BLaER1 treated with 17β-estradiol and CSF1 and Interleukin-3, amounts not matched to agents 10 nM and 100 nM (cell line): Measurements from ENCODE around the gene PNLIPRP1.

Source experiments
- H3K27ac ChIP-seq, 11 experiments: shearing (Covaris generic); formaldehyde crosslinking; 2 replicates each; pipeline ENCODE4 v1.8.1; 2022
- H3K27me3 ChIP-seq, 11 experiments: shearing (Covaris generic); formaldehyde crosslinking; 2 replicates each; pipeline ENCODE4 v1.8.1; 2022
- H3K36me3 ChIP-seq, 11 experiments: shearing (Covaris generic); formaldehyde crosslinking; 2 replicates each; pipeline ENCODE4 v1.8.1; 2022
- H3K4me1 ChIP-seq, 10 experiments: shearing (Covaris generic); formaldehyde crosslinking; 2 replicates each; pipeline ENCODE4 v1.8.1; 2022
- H3K4me2 ChIP-seq, 11 experiments: shearing (Covaris generic); formaldehyde crosslinking; 2 replicates each; pipeline ENCODE4 v1.8.1; 2022
- H3K4me3 ChIP-seq, 10 experiments: shearing (Covaris generic); formaldehyde crosslinking; 2 replicates each; pipeline ENCODE4 v1.8.1; 2022
- H3K9ac ChIP-seq, 11 experiments: shearing (Covaris generic); formaldehyde crosslinking; 2 replicates each; pipeline ENCODE4 v1.8.1; 2022
- H3K9me3 ChIP-seq, 11 experiments: shearing (Covaris generic); formaldehyde crosslinking; replicated peaks in 1 of 11; 2 replicates each; pipeline ENCODE4 v1.8.1; 2022
- H4K20me1 ChIP-seq, 11 experiments: shearing (Covaris generic); formaldehyde crosslinking; 2 replicates each; pipeline ENCODE4 v1.8.1; 2022
- Cebpa-rat ChIP-seq, 11 experiments: shearing (Covaris generic); IDR thresholded peaks; 2 replicates each; pipeline ENCODE4 v1.8.1; 2022

The PNLIPRP1 gene

DNA sequence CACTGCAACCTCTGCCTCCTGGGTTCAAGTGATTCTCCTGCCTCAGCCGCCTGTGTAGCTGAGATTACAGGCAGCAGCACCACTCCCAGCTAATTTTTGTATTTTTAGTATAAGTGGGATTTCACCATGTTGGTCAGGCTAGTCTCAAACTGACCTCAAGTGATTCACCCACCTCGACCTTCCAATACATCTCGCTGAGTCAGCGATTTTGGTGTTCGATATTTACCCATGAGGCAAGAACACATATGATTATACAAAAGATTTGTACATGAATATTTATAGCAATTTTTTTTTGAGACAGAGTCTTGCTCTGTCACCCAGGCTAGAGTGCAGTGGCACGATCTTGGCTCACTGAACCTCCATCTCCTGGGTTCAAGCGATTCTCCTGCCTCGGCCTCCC lies 25.2 kb upstream of the PNLIPRP1 start:
- Histone ChIP-seq H3K4me1 (no peaks in the 10 kb centered on the region), H3K27ac (no peak overlapping the region), H4K20me1 (no peaks in the 10 kb centered on the region), H3K4me2 (no peak overlapping the region), H3K27me3 (no peaks in the 10 kb centered on the region), H3K9ac (no peak overlapping the region), H3K9me3 (no peaks in the 10 kb centered on the region), H3K4me3 (no peak overlapping the region), H3K36me3 (no peaks in the 10 kb centered on the region)
- TF ChIP-seq Cebpa-rat (IDR thresholded peaks at IDR 0.05), result no peak

DNA sequence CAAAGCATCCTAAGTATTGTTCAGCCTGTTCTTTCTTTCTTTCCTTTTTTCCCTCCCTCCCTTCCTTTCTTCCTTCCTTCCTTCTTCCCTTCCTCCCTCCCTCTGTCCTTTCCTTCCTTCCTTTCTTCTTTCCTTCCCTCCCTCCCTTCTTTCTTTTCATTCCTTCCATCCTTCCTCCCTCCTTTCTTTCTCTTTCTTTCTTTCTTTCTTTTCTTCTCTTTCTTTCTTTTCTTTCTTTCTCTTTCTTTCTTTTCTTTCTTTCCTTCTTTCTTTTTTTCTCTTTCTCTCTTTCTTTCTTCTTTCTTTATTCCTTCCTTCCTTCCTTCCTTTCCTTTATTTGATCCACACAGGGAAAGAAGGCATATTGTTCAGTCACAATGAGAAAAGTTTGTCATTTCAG lies 23.8 kb upstream of the PNLIPRP1 start:
- Histone ChIP-seq H3K4me2 (no peak overlapping the region), H3K4me3 (no peak overlapping the region), H4K20me1 (no peaks in the 10 kb centered on the region), H3K27me3 (no peaks in the 10 kb centered on the region), H3K27ac (no peak overlapping the region), H3K9ac (no peak overlapping the region), H3K36me3 (no peaks in the 10 kb centered on the region), H3K4me1 (no peaks in the 10 kb centered on the region), H3K9me3 (no peaks in the 10 kb centered on the region)
- no peak for TF ChIP-seq Cebpa-rat (IDR thresholded peaks at IDR 0.05)

- Histone ChIP-seq H3K27ac (no peak overlapping the region), H4K20me1 (no peaks in the 10 kb centered on the region), H3K4me2 (no peak overlapping the region), H3K9ac (no peak overlapping the region), H3K27me3 (no peaks in the 10 kb centered on the region), H3K9me3 (no peaks in the 10 kb centered on the region), H3K36me3 (no peaks in the 10 kb centered on the region), H3K4me1 (no peaks in the 10 kb centered on the region), H3K4me3 (no peak overlapping the region)
- peak in 2 of 11 experiments; percentile 16 to 55; a peak in 1 of 22 replicates for TF ChIP-seq Cebpa-rat (IDR thresholded peaks at IDR 0.05)
These were observed 23.4 kb upstream of the PNLIPRP1 start for GRCh38 chr10:116567335-116567734.

DNA sequence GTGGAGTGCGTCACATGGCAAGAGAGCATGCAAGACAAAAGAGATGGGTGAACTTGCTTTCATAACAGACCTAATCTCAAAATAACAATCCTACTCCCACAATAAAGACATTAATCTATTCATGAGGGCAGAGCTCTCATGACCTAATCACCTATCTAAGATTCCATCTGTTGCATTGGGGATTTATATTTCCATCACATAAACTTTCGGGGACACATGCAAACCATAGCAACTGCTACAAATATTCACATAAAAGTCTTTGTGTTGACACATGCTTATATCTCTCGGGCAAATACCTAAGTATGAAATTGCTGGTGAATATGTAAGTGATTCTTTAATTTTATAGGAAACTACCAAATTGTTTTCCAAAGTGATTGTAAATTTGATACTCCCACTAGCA lies 16.0 kb upstream of the PNLIPRP1 start:
- H3K9ac ChIP-seq, result no peak overlapping the region
- H3K36me3 ChIP-seq, result no peaks in the 10 kb centered on the region
- no peak overlapping the region for H3K4me2 ChIP-seq
- H3K4me1 ChIP-seq, result no peaks in the 10 kb centered on the region
- H3K9me3 ChIP-seq, result no peaks in the 10 kb centered on the region
- no peaks in the 10 kb centered on the region for H4K20me1 ChIP-seq
- H3K4me3 ChIP-seq, result no peak overlapping the region
- no peaks in the 10 kb centered on the region for H3K27me3 ChIP-seq
- TF ChIP-seq Cebpa-rat (IDR thresholded peaks at IDR 0.05), result no peak
- H3K27ac ChIP-seq, result no peak overlapping the region

GRCh38 chr10:116587878-116588591 lies 2.7 kb upstream of the PNLIPRP1 start:
- H3K36me3 ChIP-seq, result no peaks in the 10 kb centered on the region
- no peaks in the 10 kb centered on the region for H4K20me1 ChIP-seq
- peaks cover 0 to 4% (median 0%) of the 10 kb centered on the region in 11 experiments; a peak in 1 of 22 replicates for H3K9me3 ChIP-seq
- no peak for TF ChIP-seq Cebpa-rat (IDR thresholded peaks at IDR 0.05)
- H3K4me1 ChIP-seq, result no peaks in the 10 kb centered on the region
- H3K27ac ChIP-seq, result no peak overlapping the region
- no peak overlapping the region for H3K4me2 ChIP-seq
- H3K27me3 ChIP-seq, result no peaks in the 10 kb centered on the region
- H3K9ac ChIP-seq, result no peak overlapping the region
- no peak overlapping the region for H3K4me3 ChIP-seq

GRCh38 chr10:116588995-116589394 lies 1.8 kb upstream of the PNLIPRP1 start:
- no peak overlapping the region for H3K27ac ChIP-seq
- TF ChIP-seq Cebpa-rat (IDR thresholded peaks at IDR 0.05), result no peak
- no peaks in the 10 kb centered on the region for H4K20me1 ChIP-seq

DNA sequence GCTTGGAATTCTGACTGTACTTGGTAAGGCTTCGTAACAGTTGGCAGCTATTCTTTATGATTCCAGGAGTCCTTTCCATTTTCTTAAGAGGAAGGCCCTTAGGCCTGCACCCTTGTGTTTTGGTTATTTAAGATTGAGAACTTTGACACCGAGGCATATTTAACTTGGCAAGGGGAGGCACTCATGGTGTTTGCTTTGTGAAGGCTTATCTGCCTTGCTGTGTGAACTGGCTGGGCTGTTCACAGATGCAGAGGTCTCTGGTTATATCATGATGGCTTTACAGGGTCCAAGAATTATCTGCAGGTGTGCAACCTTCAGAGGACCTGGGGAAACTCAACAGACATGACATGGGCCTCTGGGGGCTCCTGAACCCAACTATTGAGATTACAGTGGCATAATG lies 833 bp upstream of the PNLIPRP1 start:
- Histone ChIP-seq H3K4me1 (no peaks in the 10 kb centered on the region), H3K4me3 (no peak overlapping the region), H4K20me1 (no peaks in the 10 kb centered on the region), H3K27me3 (no peaks in the 10 kb centered on the region), H3K9me3 (peaks cover 0 to 4% (median 0%) of the 10 kb centered on the region in 11 experiments; a peak in 1 of 22 replicates), H3K36me3 (no peaks in the 10 kb centered on the region), H3K27ac (no peak overlapping the region), H3K9ac (no peak overlapping the region), H3K4me2 (no peak overlapping the region)
- no peak for TF ChIP-seq Cebpa-rat (IDR thresholded peaks at IDR 0.05)

More at GRCh38 chr10:116588995-116589394, 1.8 kb upstream of the PNLIPRP1 start:
- H3K27me3 ChIP-seq, result no peaks in the 10 kb centered on the region
- no peaks in the 10 kb centered on the region for H3K36me3 ChIP-seq
- no peaks in the 10 kb centered on the region for H3K4me1 ChIP-seq
- peaks cover 0 to 4% (median 0%) of the 10 kb centered on the region in 11 experiments; a peak in 1 of 22 replicates for H3K9me3 ChIP-seq
- no peak overlapping the region for H3K4me2 ChIP-seq
- no peak overlapping the region for H3K4me3 ChIP-seq
- no peak overlapping the region for H3K9ac ChIP-seq

- no peaks in the 10 kb centered on the region for H3K36me3 ChIP-seq
- no peak overlapping the region for H3K27ac ChIP-seq
- no peaks in the 10 kb centered on the region for H4K20me1 ChIP-seq
- TF ChIP-seq Cebpa-rat (IDR thresholded peaks at IDR 0.05), result no peak
- H3K4me3 ChIP-seq, result no peak overlapping the region
- H3K27me3 ChIP-seq, result no peaks in the 10 kb centered on the region
- H3K4me1 ChIP-seq, result peaks cover 0 to 1% (median 0%) of the 10 kb centered on the region in 10 experiments; a peak in 1 of 20 replicates
- H3K9me3 ChIP-seq, result peaks cover 0 to 4% (median 0%) of the 10 kb centered on the region in 11 experiments; a peak in 1 of 22 replicates
- no peak overlapping the region for H3K9ac ChIP-seq
- no peak overlapping the region for H3K4me2 ChIP-seq
These were observed 2.5 kb downstream of the PNLIPRP1 start for GRCh38 chr10:116593139-116593740.

DNA sequence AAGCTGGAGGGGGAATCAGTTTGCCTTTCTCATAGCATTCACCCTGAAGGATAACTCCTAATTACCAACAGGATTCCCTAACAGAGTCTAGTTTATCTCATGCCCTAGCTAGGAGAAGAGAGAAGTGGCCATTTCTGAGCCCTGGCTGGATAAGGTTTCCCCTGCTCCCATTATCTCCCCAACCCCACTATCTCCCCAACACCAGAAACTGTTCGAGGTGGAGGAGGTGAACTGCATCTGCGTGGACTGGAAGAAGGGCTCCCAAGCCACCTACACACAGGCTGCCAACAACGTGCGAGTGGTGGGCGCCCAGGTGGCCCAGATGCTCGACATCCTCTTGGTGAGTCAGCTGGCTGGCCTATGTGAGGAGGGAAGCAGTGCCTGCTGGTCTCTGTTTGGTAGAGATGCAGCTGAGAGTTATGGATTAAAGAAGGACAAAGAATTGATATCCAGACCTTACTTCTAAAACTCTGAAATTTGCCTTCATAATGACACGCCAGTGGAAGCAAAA lies 3.8 kb downstream of the PNLIPRP1 start:
- Histone ChIP-seq H4K20me1 (no peaks in the 10 kb centered on the region), H3K9ac (no peak overlapping the region), H3K27me3 (no peaks in the 10 kb centered on the region), H3K4me1 (peaks cover 0 to 4% (median 0%) of the 10 kb centered on the region in 10 experiments; a peak in 1 of 20 replicates), H3K27ac (no peak overlapping the region), H3K36me3 (no peaks in the 10 kb centered on the region), H3K4me2 (no peak overlapping the region), H3K4me3 (no peak overlapping the region), H3K9me3 (no peaks in the 10 kb centered on the region)
- no peak for TF ChIP-seq Cebpa-rat (IDR thresholded peaks at IDR 0.05)
